HG03521 (cell line): ENCODE data around the gene ESPL1.
A peak's percentile ranks its signal among the peaks of the same experiment; 100 is the strongest.
"Not testable (repeated sequence)": the region's sequence is repeated elsewhere in the genome, so short reads cannot be mapped to it uniquely, and the experiment has no call there.

Source experiments
- ATAC-seq: cut with Tn5 transposase; IDR thresholded peaks from one replicate; pipeline ENCODE4 v1.9.1; 2021; ENCODE audit warnings: mild to moderate bottlenecking, moderate library complexity; ENCODE audit not compliant: unreplicated experiment

The ESPL1 gene

GRCh38 chr12:53297106-53297505, 29.0 kb downstream of the ESPL1 start:
- not testable (repeated sequence) for ATAC-seq

- no peak for ATAC-seq
Observed at GRCh38 chr12:53298164-53298563, 30.1 kb downstream of the ESPL1 start.

DNA sequence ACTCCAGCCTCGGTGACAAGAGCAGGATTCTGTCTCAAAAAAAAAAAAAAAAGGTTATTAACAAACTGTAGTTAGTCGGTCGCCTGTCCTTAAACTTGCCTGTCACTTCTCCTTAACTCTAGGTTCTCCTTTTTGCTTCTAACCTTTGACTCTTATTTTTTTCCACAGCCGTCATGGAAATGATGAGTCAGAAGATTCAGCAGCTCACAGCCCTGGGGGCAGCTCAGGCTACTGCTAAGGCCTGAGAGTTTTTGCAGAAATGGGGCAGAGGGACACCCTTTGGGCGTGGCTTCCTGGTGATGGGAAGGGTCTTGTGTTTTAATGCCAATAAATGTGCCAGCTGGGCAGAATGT, 31.0 kb downstream of the ESPL1 start:
- no peak for ATAC-seq

DNA sequence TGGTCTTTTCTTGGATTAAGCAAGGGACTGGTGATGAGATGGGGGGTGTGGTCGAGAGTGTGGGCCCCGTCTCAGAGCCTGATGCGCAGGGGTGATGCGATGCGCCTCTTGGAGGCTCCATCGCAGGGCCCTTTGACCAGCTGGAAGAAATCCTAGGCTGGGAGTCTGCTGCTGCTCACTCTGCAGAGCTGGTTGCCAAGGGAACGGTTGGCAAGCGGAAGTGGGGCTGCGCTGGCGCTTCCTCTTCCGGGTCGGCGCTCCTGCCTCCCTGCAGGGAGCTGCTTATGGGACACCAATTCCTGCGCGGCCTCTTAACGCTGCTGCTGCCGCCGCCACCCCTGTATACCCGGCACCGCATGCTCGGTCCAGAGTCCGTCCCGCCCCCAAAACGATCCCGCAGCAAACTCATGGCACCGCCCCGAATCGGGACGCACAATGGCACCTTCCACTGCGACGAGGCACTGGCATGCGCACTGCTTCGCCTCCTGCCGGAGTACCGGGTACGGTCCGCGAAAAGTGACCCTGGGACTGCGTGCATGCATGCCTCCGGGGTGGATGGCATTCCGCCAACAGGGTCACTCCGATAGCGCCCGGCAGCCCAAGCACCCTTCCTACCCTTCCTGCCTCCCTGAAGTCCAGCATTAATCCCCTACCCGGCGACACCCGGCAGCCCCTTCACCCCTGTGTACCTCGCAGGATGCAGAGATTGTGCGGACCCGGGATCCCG, 31.5 kb downstream of the ESPL1 start, which contains the start of gene MYG1:
MYG1 (plus strand) TSS at position 242 of the 727 bp plus-strand sequence; CDS start at position 285, 43 bp downstream.
- peak; percentile 66 for ATAC-seq

- ATAC-seq, result no peak
Observed at GRCh38 chr12:53300187-53300586, 32.1 kb downstream of the ESPL1 start.

GRCh38 chr12:53302903-53303302, 34.8 kb downstream of the ESPL1 start:
- ATAC-seq, result no peak

- no peak for ATAC-seq
Observed at GRCh38 chr12:53306826-53307225, 38.7 kb downstream of the ESPL1 start.

- no peak for ATAC-seq
Observed at GRCh38 chr12:53308276-53308675, 40.2 kb downstream of the ESPL1 start.

DNA sequence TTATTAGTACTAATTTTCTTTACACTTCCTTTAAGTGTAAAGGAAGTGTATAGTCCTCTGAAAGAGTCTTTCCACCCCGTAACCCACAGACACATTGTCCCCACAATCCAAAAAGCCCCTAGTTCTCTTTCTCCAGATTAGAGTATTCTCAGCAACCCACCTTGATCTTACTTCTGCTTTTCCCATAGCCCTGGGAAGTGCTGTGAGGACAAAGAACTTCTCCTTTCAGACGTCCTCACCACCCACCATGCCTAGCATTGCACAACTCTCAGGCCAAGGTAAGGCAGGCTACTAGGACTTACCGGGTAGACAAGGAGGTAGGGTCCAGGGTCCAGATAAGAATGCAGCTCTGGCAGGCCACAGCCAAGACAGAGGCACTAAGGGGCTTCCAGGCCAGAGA, 45.9 kb downstream of the ESPL1 start:
- ATAC-seq, result no peak

- no peak for ATAC-seq
Observed at GRCh38 chr12:53320352-53321195, 52.5 kb downstream of the ESPL1 start.

DNA sequence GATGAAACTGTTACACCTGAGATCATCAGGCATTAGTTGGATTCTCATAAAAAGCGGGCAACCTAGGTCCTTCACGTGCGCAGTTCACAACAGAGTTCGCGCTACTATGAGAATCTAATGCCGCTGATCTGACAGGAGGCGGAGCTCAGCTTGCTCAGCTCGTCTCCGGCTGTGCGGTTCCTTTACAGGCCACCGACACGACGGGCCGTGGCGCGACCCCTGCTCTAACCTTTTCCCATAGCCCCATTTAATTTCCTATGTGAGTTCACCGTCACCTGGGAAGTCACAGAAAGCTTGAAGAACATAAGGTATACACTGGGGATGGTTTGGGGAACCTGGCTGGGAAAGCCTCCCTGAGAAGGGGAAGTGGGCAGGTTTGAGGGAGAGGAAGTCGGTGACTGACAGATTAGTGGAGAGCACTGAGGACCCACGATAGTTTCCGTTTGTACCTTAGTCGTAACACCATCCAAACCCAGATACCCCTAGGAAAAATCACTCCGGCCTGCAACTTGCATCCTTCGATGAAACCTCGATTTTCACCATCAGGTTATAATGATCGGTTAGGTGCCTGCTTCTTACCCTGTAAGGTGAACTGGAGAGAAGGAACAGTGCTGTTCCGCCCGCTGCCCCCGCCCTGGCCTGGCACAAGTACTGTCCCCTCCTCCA, 56.1 kb downstream of the ESPL1 start:
- no peak for ATAC-seq

GRCh38 chr12:53324779-53325510, 56.8 kb downstream of the ESPL1 start:
- peak; percentile 52 for ATAC-seq

DNA sequence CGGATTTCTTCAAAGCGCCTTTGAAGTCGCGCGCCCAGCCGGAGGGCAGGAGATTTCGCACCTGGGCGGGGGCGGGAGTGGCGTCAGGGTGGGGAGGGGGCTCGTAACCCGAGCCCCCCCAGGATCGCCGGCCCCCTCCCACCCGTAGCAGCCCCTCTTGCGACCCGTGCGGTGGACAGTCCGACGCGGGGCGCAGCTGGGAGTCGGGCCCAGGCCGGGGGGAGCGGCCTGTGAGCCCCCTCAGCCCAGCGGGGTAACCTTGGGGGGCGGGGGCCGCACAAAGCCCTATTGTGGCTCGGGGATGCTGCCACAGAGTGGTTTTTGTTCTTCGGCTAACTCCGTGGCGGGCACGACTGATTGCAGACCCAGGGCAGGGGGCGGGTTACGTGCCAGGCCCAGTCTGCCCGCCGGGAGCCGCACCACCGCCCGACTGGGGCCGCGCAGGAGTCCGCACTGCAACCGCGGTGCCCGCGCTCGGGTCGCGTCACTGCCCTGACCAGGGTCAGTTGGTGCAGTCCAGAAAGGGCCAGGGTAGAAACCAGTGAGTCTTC, 57.5 kb downstream of the ESPL1 start:
- no peak for ATAC-seq

GRCh38 chr12:53326460-53327185, 58.5 kb downstream of the ESPL1 start:
- no peak for ATAC-seq

DNA sequence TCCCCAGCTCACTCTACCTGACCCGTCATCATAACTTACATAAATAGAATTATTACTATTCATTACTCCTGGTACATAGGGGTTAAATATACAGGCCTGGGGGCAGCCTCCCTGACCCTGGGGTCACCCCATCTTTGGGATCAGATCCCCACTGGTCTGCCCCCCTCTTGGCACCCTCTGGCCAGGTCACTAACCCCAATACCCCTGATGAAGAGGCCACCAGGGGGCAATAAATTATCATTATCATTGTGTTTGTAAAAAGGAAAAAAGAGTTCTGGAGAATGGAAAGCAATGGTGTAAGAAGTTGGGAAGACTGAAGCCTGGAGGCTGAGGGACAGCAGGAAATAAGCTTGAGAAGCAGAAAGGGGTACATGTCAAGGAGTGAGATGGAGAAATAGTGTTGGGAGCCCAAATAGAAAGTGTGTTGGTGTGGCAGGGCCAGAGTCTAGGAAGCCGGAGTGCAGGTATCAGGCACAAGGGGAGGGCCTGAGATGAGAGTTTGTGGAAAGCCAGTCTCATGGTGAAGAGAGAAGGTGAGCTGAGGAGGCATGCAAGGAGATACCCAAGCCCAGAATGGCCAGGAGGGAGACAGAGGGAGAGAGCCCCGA, 59.4 kb downstream of the ESPL1 start:
- no peak for ATAC-seq

DNA sequence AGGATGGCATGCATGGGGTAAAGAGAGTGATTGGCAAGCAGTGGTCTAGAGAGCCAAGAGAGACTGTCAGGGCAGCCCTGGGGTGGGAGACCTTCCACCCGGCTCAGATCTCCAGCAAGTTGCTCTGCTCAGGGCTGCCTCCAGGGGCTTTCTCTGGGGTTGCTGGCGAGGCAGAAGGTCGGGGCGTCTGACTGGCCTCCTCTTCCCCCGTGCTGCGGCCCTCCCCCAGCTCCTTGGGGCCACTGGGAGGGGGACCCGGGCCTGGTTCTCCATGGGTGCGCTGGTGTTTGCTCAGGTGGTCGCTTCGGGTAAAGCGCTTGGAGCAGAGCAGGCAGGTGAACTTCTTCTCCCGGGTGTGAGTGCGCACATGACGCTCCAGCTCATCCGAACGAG, 59.9 kb downstream of the ESPL1 start:
- ATAC-seq, result no peak

DNA sequence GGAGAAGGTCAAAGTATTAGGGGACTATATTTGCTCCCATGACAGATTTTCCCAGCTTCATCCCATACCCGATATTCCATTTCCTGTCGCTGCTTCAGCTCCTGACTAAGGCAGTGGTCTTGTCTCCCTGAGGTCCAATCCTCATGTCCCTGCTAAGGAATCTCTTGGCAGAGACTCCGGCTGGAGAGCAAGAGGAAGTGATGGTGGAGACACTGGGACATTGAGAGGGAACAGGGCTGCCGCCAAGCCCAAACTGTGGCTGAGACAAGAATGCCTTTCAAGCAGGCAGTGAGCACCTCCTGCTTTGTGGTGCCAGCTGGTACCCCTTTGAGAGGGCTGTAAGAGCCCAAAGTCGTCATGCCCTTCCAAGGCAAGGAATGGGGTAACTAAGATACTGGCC, 62.6 kb downstream of the ESPL1 start:
- ATAC-seq, result no peak

DNA sequence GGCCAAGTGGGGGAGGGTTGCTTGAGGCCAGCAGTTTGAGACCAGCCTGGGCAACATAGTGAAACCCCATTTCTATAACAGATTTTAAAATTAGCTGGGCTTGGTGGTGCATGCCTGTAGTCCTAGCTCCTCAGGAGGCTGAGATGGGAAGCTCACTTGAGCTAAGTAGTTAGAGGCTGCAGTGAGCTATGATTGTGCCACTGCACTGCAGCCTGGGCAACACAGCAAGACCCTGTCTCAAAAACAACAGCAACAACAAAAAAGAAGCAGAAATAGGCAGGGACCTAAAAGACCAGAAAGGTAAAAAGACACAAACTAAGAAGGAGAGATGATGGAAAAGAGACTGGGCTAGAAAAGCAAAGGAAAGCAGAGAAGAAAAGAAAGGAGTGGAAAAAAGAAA, 64.2 kb downstream of the ESPL1 start:
- not testable (repeated sequence) for ATAC-seq

GRCh38 chr12:53332744-53333143, 64.6 kb downstream of the ESPL1 start:
- no peak for ATAC-seq

GRCh38 chr12:53333289-53333688, 65.2 kb downstream of the ESPL1 start:
- no peak for ATAC-seq
